Muscle of arm (tissue), 12 donors: ENCODE data around the gene SNRNP70. TPM values are rescaled to one million over a fixed set of nuclear protein-coding genes. Genes with fewer than 3 reads are reported as not detected.
A peak's percentile ranks its signal among the peaks of the same experiment; 100 is the strongest.

Source experiments
- DNase-seq: peaks from one replicate; pipeline ENCODE4 v3.0.0-alpha.2; 2013
- polyA plus RNA-seq, 12 donors: library from polyadenylated mRNA; unstranded; fragments of 120-200 nt; gene quantifications; one replicate each; pipeline ENCODE4 v1.2.1, GENCODE V29; 2013; ENCODE audit not compliant: insufficient read length in 12 of 12

SNRNP70 gene
- polyA plus RNA-seq, 12 donors: 167 to 329 (median 191) TPM

- no peak for DNase-seq
Measured at GRCh38 chr19:49059053-49059452, 26.2 kb upstream of the SNRNP70 start.

DNA sequence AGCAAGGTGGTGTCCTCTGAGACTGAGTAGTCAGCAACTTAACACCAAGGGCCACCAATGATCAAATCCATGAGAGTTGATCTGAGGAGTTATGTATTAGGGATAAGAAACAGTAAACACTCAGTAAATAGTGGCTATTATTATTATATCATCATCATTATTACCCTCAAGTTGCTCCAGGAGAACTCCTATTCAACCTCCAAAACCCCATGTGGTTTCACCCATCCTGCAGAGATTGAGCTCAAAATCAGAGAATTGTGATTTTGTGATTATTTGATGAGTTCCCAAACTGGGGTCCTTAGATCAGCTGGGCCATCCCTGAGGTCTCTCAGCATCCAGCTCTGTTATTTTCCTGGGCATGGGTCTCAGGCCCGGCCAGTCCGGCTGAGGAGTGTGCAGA, 24.3 kb upstream of the SNRNP70 start:
- DNase-seq: no peak

GRCh38 chr19:49061445-49061844, 23.8 kb upstream of the SNRNP70 start:
- no peak for DNase-seq

DNA sequence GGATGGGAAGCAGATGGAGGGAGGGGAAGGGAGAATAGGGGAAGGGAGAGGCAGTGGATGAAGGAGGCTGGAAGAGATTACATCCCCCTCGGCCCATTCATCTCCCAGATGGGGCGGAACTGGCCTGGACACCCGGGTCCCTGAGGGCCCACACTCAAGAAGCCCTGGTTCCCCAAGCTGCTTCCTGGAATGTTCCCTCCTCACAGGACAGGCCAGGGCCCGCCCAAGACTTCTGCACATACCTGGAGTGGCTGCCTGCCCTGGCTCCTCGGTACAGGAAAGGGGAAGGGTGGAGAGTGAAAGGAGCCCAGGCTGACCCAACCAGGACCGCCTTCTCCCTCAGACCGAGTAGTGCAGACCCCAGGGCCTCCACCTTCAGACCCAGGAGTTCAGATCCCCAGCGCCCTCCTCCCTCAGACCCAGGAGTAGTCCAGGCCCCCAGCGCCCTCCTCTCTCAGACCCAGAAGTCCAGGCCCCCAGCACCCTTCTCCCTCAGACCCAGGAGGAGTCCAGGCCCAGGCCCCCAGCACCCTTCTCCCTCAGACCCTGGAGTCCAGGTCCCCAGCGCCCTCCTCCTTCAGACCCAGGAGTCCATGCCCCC, 21.1 kb upstream of the SNRNP70 start:
- no peak for DNase-seq

- DNase-seq: no peak
Measured at GRCh38 chr19:49064768-49065611, 20.3 kb upstream of the SNRNP70 start, which contains the start of gene NTF4. Gene NTF4, minus strand, starts transcription at chr19:49064818. Its CDS starts 2,821 bp downstream, at chr19:49061997.

- no peak for DNase-seq
Measured at GRCh38 chr19:49065905-49066512, 19.2 kb upstream of the SNRNP70 start.

GRCh38 chr19:49067554-49067953, 17.7 kb upstream of the SNRNP70 start:
- no peak for DNase-seq

DNA sequence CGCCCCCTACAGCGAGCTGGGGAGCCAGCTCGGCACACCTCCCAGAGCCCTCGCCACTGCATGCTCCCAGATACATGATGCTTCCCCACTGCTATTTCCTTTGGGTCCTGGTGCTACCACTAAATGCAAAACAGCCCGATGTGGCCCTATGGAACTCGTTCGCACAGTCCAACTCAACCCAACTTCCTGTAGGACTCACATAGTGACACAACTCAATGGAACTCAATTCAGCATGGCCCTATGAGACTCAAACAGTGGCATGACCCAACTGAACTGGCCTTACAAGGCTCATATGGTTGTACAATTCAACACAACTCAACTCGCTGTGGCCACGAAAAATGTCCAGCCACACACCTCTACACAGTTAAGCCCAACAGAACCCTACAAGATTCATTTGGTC, 16.2 kb upstream of the SNRNP70 start:
- DNase-seq: no peak

DNA sequence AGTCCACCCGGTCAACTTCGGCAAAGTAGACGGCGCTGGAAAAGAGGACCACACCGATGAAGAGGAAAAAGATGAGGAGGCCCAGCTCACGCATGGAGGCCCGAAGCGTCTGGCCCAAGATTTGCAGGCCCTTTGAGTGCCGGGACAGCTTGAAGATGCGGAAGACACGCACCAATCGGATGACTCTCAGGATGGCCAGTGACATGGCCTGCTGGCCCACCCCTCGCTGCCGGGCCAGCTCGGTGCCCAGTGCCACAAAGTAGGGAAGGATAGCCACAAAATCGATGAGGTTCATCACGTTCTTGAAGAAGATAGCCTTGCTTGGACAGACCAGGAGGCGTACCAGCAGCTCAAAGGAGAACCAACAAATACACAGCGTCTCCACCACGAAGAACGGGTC, 14.8 kb upstream of the SNRNP70 start:
- no peak for DNase-seq

DNA sequence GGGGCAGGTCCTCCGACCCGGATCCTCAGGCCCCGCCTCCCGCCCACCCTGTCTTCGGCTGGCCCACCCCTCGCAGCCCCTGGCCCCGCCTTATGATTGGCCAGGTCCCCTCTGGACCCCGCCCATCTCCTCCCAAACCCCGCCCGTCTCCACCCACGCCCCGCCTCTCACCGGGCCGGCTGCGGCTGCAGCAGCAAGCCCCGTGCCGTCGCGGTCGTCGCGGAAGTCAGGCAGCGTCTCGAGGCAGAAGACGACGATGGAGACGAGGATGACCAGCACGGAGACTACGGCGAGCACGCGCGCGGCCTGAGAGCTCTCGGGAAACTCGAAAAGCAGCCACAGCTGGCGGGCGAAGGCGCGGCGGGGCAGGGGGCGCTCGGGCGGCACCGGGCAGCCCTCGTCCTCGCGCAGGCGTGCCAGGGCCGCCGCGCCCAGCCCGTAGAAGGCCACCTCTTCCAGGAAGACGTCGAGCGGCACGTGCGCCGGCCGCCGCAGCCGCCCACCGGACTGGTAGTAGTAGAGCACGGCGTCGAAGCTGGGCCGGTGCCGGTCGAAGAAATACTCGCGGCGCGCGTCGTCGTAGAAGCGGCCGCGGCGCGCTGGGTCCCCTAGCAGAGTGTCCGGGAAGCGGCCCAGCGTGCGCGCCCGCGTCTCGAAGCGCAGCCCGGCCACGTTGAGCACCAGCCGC, 13.2 kb upstream of the SNRNP70 start:
- DNase-seq: no peak

DNA sequence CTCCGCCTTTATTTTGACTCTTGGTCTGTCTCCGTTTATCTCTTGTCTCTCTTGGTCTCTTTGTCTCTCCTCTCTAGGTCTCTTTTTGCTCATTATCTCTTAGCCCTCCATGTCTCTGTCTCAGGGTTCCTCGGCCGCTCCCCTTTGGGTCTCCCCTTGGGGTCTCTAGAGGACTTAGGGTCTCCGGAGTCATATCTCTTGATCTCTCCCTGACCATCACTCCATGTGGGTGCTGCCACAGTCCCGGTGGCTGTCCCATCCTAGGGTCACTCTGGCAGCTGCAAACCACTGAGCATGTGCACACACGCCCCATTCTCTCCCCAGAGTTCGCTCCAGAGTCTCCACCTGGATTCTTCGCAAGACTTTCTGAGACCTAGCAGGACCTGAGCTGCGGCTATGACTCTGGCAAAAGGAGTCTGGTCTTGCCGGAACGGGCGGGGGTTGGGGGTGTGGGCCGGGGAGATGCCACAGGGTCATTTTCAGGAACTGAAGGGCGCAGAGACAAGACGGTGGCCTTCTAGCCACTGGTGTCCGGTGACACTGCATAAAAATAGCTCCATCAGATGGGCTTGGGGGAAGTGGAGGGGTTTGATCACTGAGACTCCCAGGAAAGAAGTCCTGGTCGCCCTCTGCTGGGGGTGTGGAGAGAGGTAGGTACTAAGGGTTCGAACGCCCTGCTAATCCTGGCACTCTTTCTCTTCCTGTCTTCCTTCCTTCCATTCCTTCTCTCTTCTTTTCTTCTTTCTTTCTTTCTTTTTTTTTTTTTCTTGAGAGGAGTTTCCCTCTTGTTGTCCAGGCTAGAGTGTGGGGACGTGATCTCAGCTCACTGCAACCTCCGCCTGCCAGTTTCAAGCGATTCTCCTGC, 11.5 kb upstream of the SNRNP70 start:
- no peak for DNase-seq

DNA sequence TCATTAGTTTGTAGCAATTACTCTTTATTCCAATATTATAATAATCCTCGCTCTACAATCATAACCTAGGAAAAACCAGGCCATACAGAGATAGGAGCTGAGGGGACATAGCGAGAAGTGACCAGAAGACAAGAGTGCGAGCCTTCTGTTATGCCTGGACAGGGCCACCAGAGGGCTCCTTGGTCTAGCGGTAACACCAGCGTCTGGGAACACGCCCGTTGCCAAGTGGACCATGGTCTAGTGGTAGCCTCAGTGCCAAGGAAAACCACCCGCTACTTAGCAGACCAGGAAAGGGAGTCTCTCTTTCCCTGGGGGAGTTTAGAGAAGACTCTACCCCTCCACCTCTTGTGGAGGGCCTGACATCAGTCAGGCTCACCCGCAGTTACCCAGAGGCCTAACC, 10.4 kb upstream of the SNRNP70 start:
- DNase-seq: peak; percentile 35

DNA sequence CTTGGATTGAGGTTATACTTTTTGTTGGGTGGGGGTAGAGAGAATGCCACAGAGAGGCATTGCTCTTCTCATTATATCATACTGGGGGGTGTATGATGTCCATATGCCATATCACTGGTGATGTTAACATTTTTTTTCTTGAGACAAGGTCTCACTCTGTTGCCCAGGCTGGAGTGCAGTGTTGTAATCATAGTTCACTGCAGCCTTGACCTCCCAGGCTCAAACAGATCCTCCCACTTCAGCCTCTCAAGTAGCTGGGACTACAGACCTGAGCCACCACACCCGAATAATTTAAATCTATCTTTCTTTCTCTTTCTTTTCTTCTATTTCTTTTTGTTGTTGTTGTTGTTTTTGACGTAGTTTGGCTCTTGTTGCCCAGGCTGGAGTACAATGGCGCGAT, 4.9 kb upstream of the SNRNP70 start:
- DNase-seq: no peak

DNA sequence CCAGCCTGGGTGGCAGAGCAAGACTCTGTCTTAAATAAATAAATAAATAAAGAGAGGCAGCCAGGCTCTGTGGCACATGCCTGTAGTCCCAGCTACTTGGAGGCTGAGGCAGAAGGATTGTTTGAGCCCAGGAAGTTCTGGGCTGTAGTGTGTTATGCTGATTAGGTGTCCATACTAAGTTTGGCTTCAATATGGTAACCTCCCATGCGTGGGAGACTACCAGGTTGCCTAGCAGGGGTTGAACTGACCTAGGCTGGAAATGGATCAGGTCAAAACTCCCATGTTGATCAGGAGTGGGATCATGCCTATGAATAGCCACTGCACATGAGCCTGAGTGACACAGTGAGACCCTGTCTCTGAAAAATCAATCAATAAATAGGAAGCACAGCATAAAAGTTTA, 4.0 kb upstream of the SNRNP70 start:
- DNase-seq: no peak

DNA sequence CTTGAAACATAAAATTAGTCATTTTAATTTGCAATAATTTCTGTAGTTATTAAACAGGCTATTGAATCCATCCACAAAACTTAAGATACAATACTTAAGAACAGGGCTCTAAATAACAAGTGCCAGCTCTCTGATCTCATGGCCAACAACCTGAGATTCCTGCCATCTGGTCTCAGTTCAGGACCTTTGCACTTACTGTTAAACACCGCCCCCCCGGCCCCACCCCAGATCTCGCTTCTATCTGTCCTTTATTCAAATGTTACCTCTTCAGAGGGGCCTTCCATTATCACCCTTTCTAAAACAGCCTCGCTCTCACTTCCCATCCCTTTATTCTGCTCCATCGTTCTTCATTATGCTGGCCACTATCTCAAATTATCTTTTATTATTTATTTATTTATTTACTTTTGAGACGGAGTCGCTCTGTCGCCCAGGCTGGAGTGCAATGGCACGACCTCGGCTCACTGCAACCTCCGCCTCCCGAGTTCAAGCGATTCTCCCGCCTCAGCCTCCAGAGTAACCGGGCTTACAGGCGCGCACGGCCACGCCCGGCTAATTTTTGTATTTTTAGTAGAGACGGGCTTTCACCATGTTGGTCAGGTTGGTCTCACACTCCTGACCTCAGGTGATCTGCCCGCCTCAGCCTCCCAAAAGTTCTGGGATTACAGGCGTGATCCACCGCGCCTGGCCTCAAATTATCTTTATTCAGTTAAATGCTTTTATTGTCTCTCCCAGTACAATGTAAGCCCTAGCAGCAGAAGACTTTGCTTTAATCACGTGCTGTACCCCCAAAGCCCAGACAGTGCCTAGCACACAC, 838 bp upstream of the SNRNP70 start:
- DNase-seq: no peak

- DNase-seq: no peak
Measured at GRCh38 chr19:49085868-49086232, 599 bp downstream of the SNRNP70 start.

DNA sequence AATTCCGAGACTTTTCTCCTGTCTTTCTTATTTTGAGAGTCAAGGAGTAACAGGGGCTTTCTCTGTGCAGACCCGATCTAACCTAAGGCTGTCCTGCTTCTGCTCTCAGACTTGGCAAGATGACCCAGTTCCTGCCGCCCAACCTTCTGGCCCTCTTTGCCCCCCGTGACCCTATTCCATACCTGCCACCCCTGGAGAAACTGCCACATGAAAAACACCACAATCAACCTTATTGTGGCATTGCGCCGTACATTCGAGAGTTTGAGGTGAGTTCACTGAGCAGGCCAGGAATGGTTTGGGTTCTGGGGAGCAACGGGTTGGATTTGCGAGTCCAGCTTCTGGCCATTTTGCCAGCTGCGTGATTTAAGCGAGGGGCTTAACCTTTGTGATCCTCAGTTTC, 1.0 kb downstream of the SNRNP70 start:
- no peak for DNase-seq

- DNase-seq: no peak
Measured at GRCh38 chr19:49091391-49092038, 6.3 kb downstream of the SNRNP70 start.

DNA sequence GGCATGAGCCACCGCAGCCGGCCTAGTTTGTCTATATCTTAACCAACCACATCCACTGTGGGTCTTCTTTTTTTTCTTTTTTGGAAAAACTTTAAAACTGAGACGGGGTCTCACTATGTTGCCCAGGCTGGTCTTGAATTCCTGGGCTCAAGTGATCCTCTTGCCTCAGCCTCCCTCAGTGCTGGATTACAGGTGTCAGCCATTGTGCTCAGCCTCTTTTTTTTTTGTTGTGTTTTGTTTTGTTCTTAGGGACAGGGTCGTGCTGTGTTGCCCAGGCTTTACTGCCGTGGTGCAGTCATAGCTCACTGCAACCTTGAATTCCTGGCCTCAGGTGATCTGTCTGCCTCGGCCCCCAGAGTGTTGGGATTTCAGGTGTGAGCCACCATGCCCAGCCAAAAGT, 7.4 kb downstream of the SNRNP70 start:
- no peak for DNase-seq
